OCI-M2 (cell line): ENCODE measurements around the gene ADGRL1.
"Not testable (repeated sequence)": the region's sequence is repeated elsewhere in the genome, so short reads cannot be mapped to it uniquely, and the experiment has no call there.

Source experiments
- DNase-seq: peaks from one replicate; lab custom pipeline; 2025; ENCODE audit not compliant: unreplicated experiment; lab: John Stamatoyannopoulos, UW

Gene ADGRL1

DNA sequence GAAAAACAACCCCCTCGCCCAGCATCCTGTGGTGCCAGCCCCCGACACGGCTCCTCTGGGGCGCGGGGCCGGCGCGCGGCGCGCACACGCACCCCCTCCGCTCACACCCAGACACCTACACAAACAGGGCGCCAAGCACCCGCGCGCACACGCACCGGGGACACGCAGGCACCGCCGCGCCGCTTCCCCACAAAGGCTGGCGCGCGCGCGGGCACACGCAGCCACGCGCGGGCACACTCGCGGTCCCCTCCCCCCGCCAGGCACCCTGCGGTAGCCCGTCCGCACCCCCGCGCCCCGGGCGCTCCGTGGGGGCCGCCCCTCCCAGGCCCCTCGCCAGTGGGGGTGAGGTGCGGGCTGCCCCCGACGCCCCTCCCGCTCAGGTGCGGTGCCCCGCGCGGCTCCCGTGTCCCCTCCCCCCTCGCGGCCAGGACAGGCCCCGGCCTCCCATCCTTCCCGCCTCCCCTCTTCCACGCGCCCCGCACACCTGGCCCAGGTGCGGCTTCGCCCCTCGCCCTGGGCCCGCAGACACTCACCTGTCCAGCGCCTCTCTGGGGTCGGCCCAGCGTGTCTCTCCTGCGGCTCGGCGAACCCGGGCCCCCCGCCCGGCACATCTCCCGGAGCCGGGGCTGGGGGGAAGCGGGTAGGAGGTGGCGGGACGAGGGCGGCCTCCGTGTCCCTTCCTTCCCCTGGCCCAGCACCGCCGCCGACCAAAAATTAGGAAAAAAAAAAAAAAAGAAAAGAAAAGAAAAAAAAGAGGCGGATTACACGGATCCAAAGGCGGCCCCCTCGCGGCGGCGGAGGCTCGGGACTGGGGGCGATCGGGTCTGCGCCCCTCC is at the start of gene ADGRL1:
TSS of gene ADGRL1 (minus strand) at position 718 of the 836 bp plus-strand sequence. CDS start 22,567 bp downstream, outside the sequence.
- not testable (repeated sequence) for DNase-seq

DNA sequence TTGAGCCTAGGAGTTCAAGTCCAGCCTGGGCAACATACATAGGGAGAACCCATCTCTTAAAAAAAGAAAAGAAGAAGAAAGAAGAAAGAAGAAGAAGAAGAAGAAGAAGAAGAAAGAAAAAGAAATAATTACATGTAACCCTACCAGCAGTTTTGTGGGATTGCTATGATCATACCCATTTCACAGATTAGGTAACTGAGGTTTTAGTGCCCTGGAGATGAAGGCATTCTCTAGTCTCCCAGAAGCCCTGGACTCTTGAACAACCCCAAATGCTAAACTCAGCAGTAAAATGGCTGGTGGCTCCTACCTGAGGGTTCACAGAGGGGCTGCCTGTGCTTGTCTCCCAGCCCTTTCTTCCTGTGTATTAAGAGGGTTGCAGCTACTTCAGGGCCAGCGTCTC is 49.3 kb upstream of the ADGRL1 start:
- not testable (repeated sequence) for DNase-seq

- DNase-seq = not testable (repeated sequence)
Observed at GRCh38 chr19:14253822-14254599, 48.0 kb upstream of the ADGRL1 start.

DNA sequence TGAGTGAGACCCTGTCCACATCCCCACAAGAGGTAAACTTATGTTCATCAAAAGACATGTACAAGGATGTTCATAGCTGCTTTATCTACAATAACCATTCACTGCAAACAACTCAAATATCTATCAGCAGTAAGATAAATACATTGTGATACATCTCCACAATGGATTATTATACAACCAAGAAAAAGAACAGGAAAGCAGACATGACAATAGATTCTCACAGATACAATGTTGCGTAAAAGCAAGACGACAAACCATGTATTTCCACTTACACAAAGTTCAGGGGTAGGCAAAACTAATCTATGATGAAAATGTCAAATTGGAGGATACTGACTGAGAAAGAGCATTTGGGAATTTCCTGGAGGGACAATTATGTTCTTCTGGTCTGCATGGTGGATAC is 46.2 kb upstream of the ADGRL1 start:
- not testable (repeated sequence) for DNase-seq

DNA sequence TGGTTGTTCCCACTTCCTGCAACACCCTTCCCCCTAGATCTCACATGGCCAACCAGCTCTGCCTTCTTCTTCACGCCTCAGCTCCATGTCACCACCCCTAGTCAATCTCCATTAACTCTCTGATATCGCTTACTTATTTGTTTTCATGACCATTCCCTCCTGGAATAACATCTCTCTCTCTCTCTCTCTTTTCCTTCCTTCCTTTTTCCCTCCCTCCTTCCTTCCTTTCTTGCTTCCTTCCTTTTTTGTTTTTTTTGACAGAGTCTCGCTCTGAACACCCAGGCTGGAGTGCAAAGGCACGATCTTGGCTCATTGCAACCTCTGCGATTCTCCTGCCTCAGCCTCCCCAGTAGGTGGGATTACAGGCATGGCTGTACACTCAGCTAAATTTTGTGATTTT is 44.9 kb upstream of the ADGRL1 start:
- no peak for DNase-seq

DNA sequence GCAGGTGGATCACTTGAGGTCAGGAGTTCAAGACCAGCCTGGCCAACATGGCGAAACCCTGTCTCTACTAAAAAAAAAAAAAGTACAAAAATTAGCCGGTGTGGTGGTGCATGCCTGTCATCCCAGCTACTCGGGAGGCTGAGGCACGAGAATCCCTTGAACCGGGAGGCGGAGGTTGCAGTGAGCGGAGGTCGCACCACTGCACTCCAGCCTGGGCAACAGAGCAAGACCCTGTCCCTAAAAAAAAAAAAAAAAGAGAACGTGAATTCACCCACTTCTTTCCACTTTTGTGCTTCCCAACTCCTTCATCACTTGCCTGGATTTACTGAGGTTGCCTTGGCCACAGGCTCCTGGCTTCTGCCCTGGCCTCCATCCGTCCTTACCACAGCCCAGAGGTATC is 44.3 kb upstream of the ADGRL1 start:
- DNase-seq = not testable (repeated sequence)

- DNase-seq = not testable (repeated sequence)
Observed at GRCh38 chr19:14249891-14250290, 43.9 kb upstream of the ADGRL1 start.

GRCh38 chr19:14249012-14249754 is 43.2 kb upstream of the ADGRL1 start:
- DNase-seq = not testable (repeated sequence)

GRCh38 chr19:14248578-14249011 is 42.6 kb upstream of the ADGRL1 start:
- DNase-seq = no peak

DNA sequence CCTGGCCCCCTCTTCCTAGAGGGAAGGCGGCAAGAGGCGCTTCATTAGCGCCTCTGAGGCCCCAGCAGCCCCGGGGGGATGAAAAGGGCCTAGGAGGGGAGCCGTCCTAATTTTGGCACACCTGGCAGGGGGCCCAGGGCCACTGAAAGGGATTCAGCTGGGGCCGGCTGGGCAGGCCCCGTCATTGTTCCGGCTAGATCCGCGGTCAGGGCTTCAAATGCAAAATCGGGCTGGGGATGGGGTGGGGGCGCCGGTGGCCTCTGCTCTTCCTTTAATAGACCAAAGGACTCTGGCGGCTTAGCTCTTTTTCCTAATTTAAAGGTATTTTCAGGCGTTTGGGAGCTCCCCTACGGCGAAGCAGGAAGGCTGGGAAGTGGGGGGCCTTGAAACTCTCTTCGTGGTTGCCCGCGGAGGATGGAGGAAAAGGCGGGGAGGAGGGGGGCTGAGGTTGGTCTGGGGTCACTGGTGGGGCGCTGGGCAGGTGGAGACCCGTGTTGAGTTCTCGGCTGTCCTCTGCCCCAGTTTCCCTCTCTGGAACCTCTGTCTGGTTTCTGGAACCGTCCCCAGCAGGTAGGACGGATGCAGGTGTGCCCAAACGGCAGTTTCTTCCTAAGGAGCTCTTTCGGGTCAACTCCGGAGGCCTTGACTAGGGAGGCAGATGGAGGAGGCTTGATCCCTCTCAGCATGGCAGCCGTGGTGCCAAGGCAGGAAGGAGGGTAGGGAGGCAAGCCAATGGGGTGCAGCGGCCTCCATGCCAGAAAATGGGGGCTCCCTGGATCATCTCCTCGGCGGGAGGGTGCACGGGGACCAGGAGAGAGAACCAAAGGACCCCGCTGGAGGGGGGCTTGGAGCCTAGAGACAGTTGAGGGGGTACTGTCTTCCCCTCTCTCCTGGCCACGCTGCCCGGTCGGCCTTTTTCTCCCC is 41.8 kb upstream of the ADGRL1 start:
- not testable (repeated sequence) for DNase-seq

DNA sequence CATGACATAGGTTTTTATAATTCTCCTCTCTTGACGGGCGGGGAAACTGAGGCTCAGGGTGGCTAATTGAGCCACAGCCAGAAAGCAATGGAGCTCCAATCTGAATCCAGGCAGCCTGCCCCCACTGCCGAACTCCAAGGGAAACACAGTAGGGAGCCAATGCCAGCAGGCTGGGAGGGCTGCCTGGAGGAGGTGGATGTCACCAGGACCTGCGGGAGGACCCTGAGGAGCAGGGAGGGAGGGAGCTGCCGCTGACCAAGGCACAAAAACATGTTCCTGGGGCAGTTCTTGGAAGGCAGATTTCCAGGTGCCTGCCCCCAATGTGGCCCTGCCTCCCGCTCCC is 41.2 kb upstream of the ADGRL1 start:
- DNase-seq = not testable (repeated sequence)

DNA sequence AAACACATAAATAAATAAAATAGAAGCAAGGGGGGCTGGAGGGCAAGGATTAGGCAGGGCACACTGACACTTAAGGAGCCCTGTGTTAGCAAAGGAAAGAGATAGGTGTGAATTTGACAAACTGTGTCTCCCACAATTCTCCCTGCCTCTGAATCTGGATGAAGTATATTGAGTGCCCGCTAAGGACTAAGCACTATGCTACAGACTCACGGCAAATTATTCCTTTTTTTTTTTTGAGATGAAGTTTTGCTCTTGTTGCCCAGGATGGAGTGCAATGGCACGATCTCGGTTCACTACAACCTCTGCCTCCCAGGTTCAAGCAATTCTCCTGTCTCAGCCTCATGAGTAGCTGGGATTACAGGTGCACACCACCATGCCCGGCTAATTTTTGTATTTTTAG is 38.4 kb upstream of the ADGRL1 start:
- not testable (repeated sequence) for DNase-seq

- DNase-seq = not testable (repeated sequence)
Observed at GRCh38 chr19:14243718-14244117, 37.7 kb upstream of the ADGRL1 start.

- no peak for DNase-seq
Observed at GRCh38 chr19:14237014-14237941, 31.3 kb upstream of the ADGRL1 start.

GRCh38 chr19:14232945-14233344 is 27.0 kb upstream of the ADGRL1 start:
- not testable (repeated sequence) for DNase-seq

DNA sequence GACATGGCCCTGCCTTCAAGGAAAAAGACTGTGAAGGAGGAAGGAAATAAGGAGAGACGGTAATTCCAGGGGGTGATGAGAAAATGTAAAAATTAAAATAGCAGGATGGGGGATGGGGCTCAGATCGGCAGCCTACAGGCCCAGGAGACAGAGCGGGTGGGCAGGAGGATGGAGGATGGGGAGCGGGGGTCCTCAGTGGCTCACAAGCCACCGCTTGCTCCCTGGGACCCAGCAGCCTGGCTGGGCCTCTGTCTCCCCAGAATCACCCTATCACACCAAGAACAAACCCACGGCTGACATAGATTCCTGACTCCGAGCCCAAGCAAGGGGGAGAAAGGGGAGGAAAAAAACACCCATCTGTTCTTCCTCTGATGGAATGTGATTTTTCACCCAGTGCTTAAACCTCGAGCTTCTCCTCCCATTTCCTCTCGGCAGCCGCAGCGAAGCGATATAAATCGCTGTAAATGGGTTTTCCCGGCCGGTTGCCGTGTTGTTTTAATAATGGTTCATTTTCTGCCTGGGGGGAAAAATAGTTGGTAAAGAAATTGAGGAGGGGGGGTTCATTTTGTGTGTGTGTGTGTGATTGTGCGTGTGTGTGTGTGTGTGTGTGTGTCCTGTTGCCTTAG is 22.6 kb upstream of the ADGRL1 start:
- DNase-seq = not testable (repeated sequence)

GRCh38 chr19:14226498-14226897 is 20.5 kb upstream of the ADGRL1 start:
- DNase-seq = peak; percentile 77

- DNase-seq = no peak
Observed at GRCh38 chr19:14222886-14223285, 16.9 kb upstream of the ADGRL1 start.

DNA sequence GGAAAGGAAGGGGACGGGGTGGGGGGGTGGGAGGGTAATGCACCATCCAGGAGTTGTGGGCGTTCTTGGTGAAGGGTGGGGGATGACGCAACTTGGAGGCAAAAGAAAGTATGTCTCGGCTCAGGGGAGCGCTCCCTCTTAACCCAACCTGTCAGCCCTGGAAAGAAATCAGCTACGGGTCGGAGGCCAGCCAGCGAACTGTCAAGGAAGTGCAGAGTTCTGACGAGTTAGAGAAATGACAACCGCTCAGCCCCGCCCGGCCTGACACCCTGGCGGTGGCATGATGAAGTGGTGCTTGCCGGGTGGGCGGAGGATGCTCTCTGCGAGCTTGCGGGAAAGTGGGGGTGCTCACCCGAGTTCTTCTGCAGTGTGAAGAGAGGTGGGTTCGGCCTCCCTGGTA is 15.4 kb upstream of the ADGRL1 start:
- DNase-seq = not testable (repeated sequence)
